WTC11 (cell line): ENCODE measurements around the gene NKAIN2. TPM values are rescaled to one million over a fixed set of nuclear protein-coding genes. Genes with fewer than 3 reads are reported as not detected.

ENCODE experiments used
- ATAC-seq: fragments of 200-7000 bp; cut with Tn5 transposase; 2 replicates; pipeline ENCODE4 v1.10.0; 2021; ENCODE audit warnings: mild to moderate bottlenecking, moderate library complexity
- CTCF ChIA-PET: fragments of 300-600 bp; sonication (Branson Sonifier 250); formaldehyde crosslinking; loops from one replicate; lab custom pipeline; 2021; ENCODE audit warnings: antibody characterized with exemption; lab: Charles Lee
- POLR2A ChIA-PET: fragments of 350-600 bp; sonication (Branson Sonifier 250); formaldehyde crosslinking; loops from one replicate; lab custom pipeline; 2021; ENCODE audit warnings: antibody characterized with exemption; lab: Charles Lee
- DNase-seq: peaks from one replicate; pipeline ENCODE4 v3.0.0; 2021; ENCODE audit warnings: low spot score
- H3K27ac Mint-ChIP-seq: 2 replicates; pipeline ENCODE4 v1.8.0; 2021; ENCODE audit warnings: mixed read lengths
- H3K27me3 Mint-ChIP-seq: 2 replicates; pipeline ENCODE4 v1.8.0; 2021; ENCODE audit warnings: low read depth, mild to moderate bottlenecking, moderate library complexity, mixed read lengths
- H3K36me3 Mint-ChIP-seq: 2 replicates; pipeline ENCODE4 v1.8.0; 2021; ENCODE audit warnings: mixed read lengths
- H3K4me1 Mint-ChIP-seq: 2 replicates; pipeline ENCODE4 v1.8.0; 2022; ENCODE audit warnings: mixed read lengths
- H3K4me3 Mint-ChIP-seq: 2 replicates; pipeline ENCODE4 v1.8.0; 2021; ENCODE audit warnings: mild to moderate bottlenecking, moderate library complexity, mixed read lengths
- H3K9me3 Mint-ChIP-seq: 2 replicates; pipeline ENCODE4 v1.8.0; 2021; ENCODE audit warnings: mixed read lengths
- ATF1 ChIP-seq: sonication (generic); formaldehyde crosslinking; IDR thresholded peaks from 2 replicates; pipeline ENCODE4 v1.8.1; 2023; ENCODE audit warnings: mild to moderate bottlenecking, moderate library complexity, missing genetic modification reagents
- CREM ChIP-seq: sonication (generic); formaldehyde crosslinking; IDR thresholded peaks from 2 replicates; pipeline ENCODE4 v1.8.1; 2022; ENCODE audit warnings: mild to moderate bottlenecking, missing genetic modification reagents, moderate library complexity
- FOXK1 ChIP-seq: sonication (generic); formaldehyde crosslinking; IDR thresholded peaks from 2 replicates; pipeline ENCODE4 v1.8.0; 2022; ENCODE audit warnings: mild to moderate bottlenecking, moderate library complexity, missing genetic modification reagents
- GRHL2 ChIP-seq: fragments of 250-450 bp; sonication (Bioruptor Pico); IDR thresholded peaks from 2 replicates; pipeline ENCODE4 v1.8.0; 2022; ENCODE audit warnings: mild to moderate bottlenecking, moderate library complexity; ENCODE audit not compliant: insufficient replicate concordance, severe bottlenecking
- JAZF1 ChIP-seq: fragments of 250-450 bp; sonication (Bioruptor Pico); IDR thresholded peaks from 2 replicates; pipeline ENCODE4 v1.9.0; 2021; ENCODE audit warnings: moderate library complexity, mild to moderate bottlenecking, inconsistent platforms
- MXD4 ChIP-seq: fragments of 250-450 bp; sonication (Bioruptor Pico); IDR thresholded peaks from 2 replicates; pipeline ENCODE4 v1.8.0; 2021; ENCODE audit warnings: mild to moderate bottlenecking, moderate library complexity, borderline replicate concordance
- PRRX2 ChIP-seq: fragments of 250-450 bp; sonication (Bioruptor Pico); IDR thresholded peaks from 2 replicates; pipeline ENCODE4 v1.8.0; 2021; ENCODE audit warnings: mild to moderate bottlenecking
- RELA ChIP-seq: sonication (generic); formaldehyde crosslinking; IDR thresholded peaks from 2 replicates; pipeline ENCODE4 v1.8.1; 2022; ENCODE audit warnings: missing genetic modification reagents, mild to moderate bottlenecking, borderline replicate concordance
- SP1 ChIP-seq: sonication (generic); formaldehyde crosslinking; conservative IDR thresholded peaks from 2 replicates; pipeline ENCODE4 v1.8.1; 2022; ENCODE audit warnings: missing genetic modification reagents
- ZBTB21 ChIP-seq: sonication (generic); formaldehyde crosslinking; IDR thresholded peaks from 2 replicates; pipeline ENCODE4 v1.8.1; 2023; ENCODE audit warnings: mild to moderate bottlenecking, missing genetic modification reagents, borderline replicate concordance
- ZNF138 ChIP-seq: sonication (generic); formaldehyde crosslinking; conservative IDR thresholded peaks from 2 replicates; pipeline ENCODE4 v1.8.1; 2022; ENCODE audit warnings: mild to moderate bottlenecking, moderate library complexity, missing genetic modification reagents
- ZNF423 ChIP-seq: fragments of 250-450 bp; sonication (Bioruptor Pico); IDR thresholded peaks from 2 replicates; pipeline ENCODE4 v2.1.2; 2022; ENCODE audit warnings: mild to moderate bottlenecking, moderate library complexity
- total RNA-seq: library from RNA; stranded (reverse); gene quantifications from 3 replicates; pipeline ENCODE4 v1.2.3, GENCODE V29; 2021
- TF ChIP-seq, protein P1 (sequence below): sonication (generic); formaldehyde crosslinking; conservative IDR thresholded peaks from 2 replicates; pipeline ENCODE4 v1.8.1; 2023; ENCODE audit warnings: mild to moderate bottlenecking, low read depth, missing genetic modification reagents, moderate library complexity
- TF ChIP-seq, protein P2 (sequence below): sonication (generic); formaldehyde crosslinking; IDR thresholded peaks from 2 replicates; pipeline ENCODE4 v1.8.1; 2023; ENCODE audit warnings: mild to moderate bottlenecking, missing genetic modification reagents, moderate library complexity
- TF ChIP-seq, protein P3 (sequence below): sonication (generic); formaldehyde crosslinking; IDR thresholded peaks from 2 replicates; pipeline ENCODE4 v1.8.1; 2023; ENCODE audit warnings: mild to moderate bottlenecking, missing genetic modification reagents, moderate library complexity
- TF ChIP-seq, protein P4 (sequence below): sonication (generic); formaldehyde crosslinking; IDR thresholded peaks from 2 replicates; pipeline ENCODE4 v1.8.0; 2023; ENCODE audit warnings: missing genetic modification reagents, mild to moderate bottlenecking, borderline replicate concordance
- TF ChIP-seq, protein P5 (sequence below): sonication (generic); formaldehyde crosslinking; IDR thresholded peaks from 2 replicates; pipeline ENCODE4 v1.8.1; 2022; ENCODE audit warnings: mild to moderate bottlenecking, moderate library complexity, missing genetic modification reagents
- TF ChIP-seq, protein P6 (sequence below): sonication (generic); formaldehyde crosslinking; IDR thresholded peaks from 2 replicates; pipeline ENCODE4 v1.8.1; 2023; ENCODE audit warnings: mild to moderate bottlenecking, moderate library complexity, missing genetic modification reagents

Gene NKAIN2
- total RNA-seq, 1 experiment from 2014 or later, result 0.33 TPM

DNA sequence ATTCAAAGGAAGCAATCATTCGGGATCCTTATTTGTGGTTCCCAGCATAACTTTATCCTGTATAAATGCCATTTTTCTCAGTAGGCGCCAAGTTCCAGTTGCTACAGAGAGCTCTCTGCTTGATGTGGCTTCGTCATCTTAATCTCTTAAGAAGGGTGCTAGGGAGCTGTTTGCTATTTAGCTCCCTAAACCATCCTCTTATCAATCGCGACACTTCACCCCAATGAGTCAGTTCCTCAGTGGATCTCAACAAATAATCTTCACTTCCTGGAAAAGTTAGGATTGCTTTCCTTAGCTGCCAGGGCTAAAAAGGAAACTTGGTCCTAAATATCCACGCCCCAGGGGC lies 1.3 kb upstream of the NKAIN2 start:
- H3K9me3 Mint-ChIP-seq, result no peaks in the 10 kb centered on the region; the same call in 1 of the 2 replicates
- H3K4me1 Mint-ChIP-seq, result peaks cover 9% of the 10 kb centered on the region
- CTCF ChIA-PET, result interaction anchor here (0.6 to 2.8 kb wide), 37 partner anchors 9 to 1082 kb away, joined by 3 to 26 read pairs (median 5); no protein-coding TSS in a partner anchor
- DNase-seq, result no peak
- peaks cover 60% of the 10 kb centered on the region for H3K27me3 Mint-ChIP-seq
- POLR2A ChIA-PET, result interaction anchor here (0.7 kb wide), 2 partner anchors 11 to 13 kb away, joined by 3 to 4 read pairs; no protein-coding TSS in a partner anchor
- H3K27ac Mint-ChIP-seq, result no peak overlapping the region
- no peak for ATAC-seq
- TF ChIP-seq GRHL2 (no peak), RELA (CRISPR knock-in tag) (no peak), MXD4 (no peak), SP1 (CRISPR knock-in tag) (no peak), ZBTB21 (CRISPR knock-in tag) (no peak), JAZF1 (no peak), CREM (CRISPR knock-in tag) (no peak), PRRX2 (CRISPR knock-in tag) (no peak), ZNF138 (CRISPR knock-in tag) (no peak)
- TF ChIP-seq, protein P1, sequence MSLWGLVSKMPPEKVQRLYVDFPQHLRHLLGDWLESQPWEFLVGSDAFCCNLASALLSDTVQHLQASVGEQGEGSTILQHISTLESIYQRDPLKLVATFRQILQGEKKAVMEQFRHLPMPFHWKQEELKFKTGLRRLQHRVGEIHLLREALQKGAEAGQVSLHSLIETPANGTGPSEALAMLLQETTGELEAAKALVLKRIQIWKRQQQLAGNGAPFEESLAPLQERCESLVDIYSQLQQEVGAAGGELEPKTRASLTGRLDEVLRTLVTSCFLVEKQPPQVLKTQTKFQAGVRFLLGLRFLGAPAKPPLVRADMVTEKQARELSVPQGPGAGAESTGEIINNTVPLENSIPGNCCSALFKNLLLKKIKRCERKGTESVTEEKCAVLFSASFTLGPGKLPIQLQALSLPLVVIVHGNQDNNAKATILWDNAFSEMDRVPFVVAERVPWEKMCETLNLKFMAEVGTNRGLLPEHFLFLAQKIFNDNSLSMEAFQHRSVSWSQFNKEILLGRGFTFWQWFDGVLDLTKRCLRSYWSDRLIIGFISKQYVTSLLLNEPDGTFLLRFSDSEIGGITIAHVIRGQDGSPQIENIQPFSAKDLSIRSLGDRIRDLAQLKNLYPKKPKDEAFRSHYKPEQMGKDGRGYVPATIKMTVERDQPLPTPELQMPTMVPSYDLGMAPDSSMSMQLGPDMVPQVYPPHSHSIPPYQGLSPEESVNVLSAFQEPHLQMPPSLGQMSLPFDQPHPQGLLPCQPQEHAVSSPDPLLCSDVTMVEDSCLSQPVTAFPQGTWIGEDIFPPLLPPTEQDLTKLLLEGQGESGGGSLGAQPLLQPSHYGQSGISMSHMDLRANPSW, result no peak
- TF ChIP-seq, protein P2, sequence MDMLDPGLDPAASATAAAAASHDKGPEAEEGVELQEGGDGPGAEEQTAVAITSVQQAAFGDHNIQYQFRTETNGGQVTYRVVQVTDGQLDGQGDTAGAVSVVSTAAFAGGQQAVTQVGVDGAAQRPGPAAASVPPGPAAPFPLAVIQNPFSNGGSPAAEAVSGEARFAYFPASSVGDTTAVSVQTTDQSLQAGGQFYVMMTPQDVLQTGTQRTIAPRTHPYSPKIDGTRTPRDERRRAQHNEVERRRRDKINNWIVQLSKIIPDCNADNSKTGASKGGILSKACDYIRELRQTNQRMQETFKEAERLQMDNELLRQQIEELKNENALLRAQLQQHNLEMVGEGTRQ (CRISPR knock-in tag), result no peak
- TF ChIP-seq, protein P3, sequence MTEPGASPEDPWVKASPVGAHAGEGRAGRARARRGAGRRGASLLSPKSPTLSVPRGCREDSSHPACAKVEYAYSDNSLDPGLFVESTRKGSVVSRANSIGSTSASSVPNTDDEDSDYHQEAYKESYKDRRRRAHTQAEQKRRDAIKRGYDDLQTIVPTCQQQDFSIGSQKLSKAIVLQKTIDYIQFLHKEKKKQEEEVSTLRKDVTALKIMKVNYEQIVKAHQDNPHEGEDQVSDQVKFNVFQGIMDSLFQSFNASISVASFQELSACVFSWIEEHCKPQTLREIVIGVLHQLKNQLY (CRISPR knock-in tag), result no peak
- TF ChIP-seq, all 79 proteins: peak for 0
- H3K36me3 Mint-ChIP-seq, result no peaks in the 10 kb centered on the region
- peak overlapping the region; percentile 82 for H3K4me3 Mint-ChIP-seq

DNA sequence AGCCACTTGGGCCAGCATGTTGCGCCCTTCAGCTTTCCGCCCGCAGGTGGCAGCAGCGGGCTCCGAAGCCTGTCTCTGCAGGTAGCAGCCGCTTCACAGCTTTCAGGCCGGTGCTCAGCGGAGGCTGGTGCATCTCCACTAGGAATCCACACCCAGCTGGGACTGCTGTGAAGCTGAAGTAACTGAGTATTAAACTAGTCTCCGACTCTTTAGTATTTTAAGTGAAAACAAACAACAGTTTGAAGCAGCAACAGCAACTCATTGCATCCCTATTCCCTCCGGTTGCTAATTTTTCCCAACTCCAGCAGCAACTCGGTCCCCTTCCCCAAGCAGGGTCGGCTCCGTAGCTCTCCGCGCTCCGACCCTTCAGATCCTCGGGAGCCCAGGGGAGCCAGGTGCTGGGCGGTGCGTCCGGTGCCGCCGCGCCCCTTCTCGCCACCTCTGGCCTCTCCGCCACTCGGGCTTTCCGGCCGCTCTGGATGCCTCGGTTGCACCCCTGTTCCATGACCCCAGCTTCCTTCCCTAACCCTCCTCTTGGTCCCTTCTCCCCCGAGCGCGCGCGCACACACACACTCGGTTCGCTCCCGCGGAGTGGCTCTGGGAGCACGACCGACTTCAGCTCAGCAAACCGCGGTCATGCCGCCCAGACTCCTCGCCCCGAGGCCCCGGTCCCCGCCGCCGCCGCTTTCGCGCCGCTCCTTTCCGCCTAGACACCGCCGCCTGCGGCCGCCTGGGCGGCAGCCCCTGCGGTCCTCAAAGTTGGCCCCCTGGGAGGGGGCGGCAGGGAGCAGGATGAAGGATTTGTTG lies 765 bp upstream of the NKAIN2 start:
- H3K4me1 Mint-ChIP-seq, result peaks cover 9% of the 10 kb centered on the region
- DNase-seq, result peak; percentile 90
- H3K36me3 Mint-ChIP-seq, result no peaks in the 10 kb centered on the region
- no peak overlapping the region for H3K27ac Mint-ChIP-seq
- ATAC-seq, result peak; percentile 87
- CTCF ChIA-PET, result interaction anchor here (0.5 to 2.8 kb wide), 40 partner anchors 9 to 1081 kb away, joined by 3 to 26 read pairs (median 4); no protein-coding TSS in a partner anchor
- POLR2A ChIA-PET, result interaction anchor here (0.7 kb wide), 2 partner anchors 11 to 14 kb away, joined by 3 to 4 read pairs; no protein-coding TSS in a partner anchor
- H3K4me3 Mint-ChIP-seq, result peak overlapping the region; percentile 82
- no peaks in the 10 kb centered on the region for H3K9me3 Mint-ChIP-seq
- peaks cover 63% of the 10 kb centered on the region for H3K27me3 Mint-ChIP-seq
- TF ChIP-seq ZNF423 (CRISPR knock-in tag), result peak; percentile 87
- 0 out of 2 replicates have a peak, but pooled peaks have one; percentile 19 for TF ChIP-seq FOXK1 (CRISPR knock-in tag)
- TF ChIP-seq, protein P4, sequence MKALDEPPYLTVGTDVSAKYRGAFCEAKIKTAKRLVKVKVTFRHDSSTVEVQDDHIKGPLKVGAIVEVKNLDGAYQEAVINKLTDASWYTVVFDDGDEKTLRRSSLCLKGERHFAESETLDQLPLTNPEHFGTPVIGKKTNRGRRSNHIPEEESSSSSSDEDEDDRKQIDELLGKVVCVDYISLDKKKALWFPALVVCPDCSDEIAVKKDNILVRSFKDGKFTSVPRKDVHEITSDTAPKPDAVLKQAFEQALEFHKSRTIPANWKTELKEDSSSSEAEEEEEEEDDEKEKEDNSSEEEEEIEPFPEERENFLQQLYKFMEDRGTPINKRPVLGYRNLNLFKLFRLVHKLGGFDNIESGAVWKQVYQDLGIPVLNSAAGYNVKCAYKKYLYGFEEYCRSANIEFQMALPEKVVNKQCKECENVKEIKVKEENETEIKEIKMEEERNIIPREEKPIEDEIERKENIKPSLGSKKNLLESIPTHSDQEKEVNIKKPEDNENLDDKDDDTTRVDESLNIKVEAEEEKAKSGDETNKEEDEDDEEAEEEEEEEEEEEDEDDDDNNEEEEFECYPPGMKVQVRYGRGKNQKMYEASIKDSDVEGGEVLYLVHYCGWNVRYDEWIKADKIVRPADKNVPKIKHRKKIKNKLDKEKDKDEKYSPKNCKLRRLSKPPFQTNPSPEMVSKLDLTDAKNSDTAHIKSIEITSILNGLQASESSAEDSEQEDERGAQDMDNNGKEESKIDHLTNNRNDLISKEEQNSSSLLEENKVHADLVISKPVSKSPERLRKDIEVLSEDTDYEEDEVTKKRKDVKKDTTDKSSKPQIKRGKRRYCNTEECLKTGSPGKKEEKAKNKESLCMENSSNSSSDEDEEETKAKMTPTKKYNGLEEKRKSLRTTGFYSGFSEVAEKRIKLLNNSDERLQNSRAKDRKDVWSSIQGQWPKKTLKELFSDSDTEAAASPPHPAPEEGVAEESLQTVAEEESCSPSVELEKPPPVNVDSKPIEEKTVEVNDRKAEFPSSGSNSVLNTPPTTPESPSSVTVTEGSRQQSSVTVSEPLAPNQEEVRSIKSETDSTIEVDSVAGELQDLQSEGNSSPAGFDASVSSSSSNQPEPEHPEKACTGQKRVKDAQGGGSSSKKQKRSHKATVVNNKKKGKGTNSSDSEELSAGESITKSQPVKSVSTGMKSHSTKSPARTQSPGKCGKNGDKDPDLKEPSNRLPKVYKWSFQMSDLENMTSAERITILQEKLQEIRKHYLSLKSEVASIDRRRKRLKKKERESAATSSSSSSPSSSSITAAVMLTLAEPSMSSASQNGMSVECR, result 0 out of 2 replicates have a peak, but pooled peaks have one; percentile 38
- TF ChIP-seq, protein P2 (CRISPR knock-in tag), result no peak
- TF ChIP-seq ATF1 (CRISPR knock-in tag), result peak; percentile 75; the same call in 1 of the 2 replicates
- TF ChIP-seq, protein P5, sequence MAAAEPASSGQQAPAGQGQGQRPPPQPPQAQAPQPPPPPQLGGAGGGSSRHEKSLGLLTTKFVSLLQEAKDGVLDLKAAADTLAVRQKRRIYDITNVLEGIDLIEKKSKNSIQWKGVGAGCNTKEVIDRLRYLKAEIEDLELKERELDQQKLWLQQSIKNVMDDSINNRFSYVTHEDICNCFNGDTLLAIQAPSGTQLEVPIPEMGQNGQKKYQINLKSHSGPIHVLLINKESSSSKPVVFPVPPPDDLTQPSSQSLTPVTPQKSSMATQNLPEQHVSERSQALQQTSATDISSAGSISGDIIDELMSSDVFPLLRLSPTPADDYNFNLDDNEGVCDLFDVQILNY (CRISPR knock-in tag), result peak; percentile 41; the same call in 1 of the 2 replicates
- TF ChIP-seq, protein P6, sequence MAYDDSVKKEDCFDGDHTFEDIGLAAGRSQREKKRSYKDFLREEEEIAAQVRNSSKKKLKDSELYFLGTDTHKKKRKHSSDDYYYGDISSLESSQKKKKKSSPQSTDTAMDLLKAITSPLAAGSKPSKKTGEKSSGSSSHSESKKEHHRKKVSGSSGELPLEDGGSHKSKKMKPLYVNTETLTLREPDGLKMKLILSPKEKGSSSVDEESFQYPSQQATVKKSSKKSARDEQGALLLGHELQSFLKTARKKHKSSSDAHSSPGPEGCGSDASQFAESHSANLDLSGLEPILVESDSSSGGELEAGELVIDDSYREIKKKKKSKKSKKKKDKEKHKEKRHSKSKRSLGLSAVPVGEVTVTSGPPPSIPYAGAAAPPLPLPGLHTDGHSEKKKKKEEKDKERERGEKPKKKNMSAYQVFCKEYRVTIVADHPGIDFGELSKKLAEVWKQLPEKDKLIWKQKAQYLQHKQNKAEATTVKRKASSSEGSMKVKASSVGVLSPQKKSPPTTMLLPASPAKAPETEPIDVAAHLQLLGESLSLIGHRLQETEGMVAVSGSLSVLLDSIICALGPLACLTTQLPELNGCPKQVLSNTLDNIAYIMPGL (CRISPR knock-in tag), result peak; percentile 92
